Calu3 (cell line): ENCODE data around the gene CNTNAP2. TPM values are rescaled to one million over a fixed set of nuclear protein-coding genes. Genes with fewer than 3 reads are reported as not detected.

Source experiments
- BruUV-seq: library from RNA; stranded (reverse); fragments of 400-500 nt; replicated peaks from 2 replicates; lab custom pipeline; 2021; lab: Mats Ljungman, UMichigan
- CTCF ChIA-PET: fragments of 300-600 bp; sonication (Branson Sonifier 250); formaldehyde crosslinking; loops from one replicate; lab custom pipeline; 2022; ENCODE audit warnings: antibody characterized with exemption; lab: Charles Lee
- DNase-seq: peaks from one replicate; pipeline ENCODE4 v3.0.0; 2022
- H3K27ac Mint-ChIP-seq: one replicate; pipeline ENCODE4 v1.8.0; 2022; ENCODE audit warnings: mixed read lengths; ENCODE audit not compliant: unreplicated experiment
- H3K27me3 Mint-ChIP-seq: one replicate; pipeline ENCODE4 v1.8.0; 2022; ENCODE audit warnings: mixed read lengths; ENCODE audit not compliant: unreplicated experiment
- H3K36me3 Mint-ChIP-seq: one replicate; pipeline ENCODE4 v1.8.0; 2022; ENCODE audit warnings: mild to moderate bottlenecking, moderate library complexity, mixed read lengths; ENCODE audit not compliant: insufficient read depth, unreplicated experiment
- H3K4me1 Mint-ChIP-seq: one replicate; pipeline ENCODE4 v1.8.0; 2022; ENCODE audit warnings: mild to moderate bottlenecking, low read depth, mixed read lengths; ENCODE audit not compliant: unreplicated experiment
- H3K4me3 Mint-ChIP-seq: one replicate; pipeline ENCODE4 v1.8.0; 2022; ENCODE audit warnings: mild to moderate bottlenecking, low read depth, moderate library complexity, mixed read lengths; ENCODE audit not compliant: unreplicated experiment
- H3K9me3 Mint-ChIP-seq: one replicate; pipeline ENCODE4 v1.8.0; 2022; ENCODE audit warnings: low read depth, mixed read lengths; ENCODE audit not compliant: unreplicated experiment
- intact Hi-C: fragments of 100-400 bp; cut with micrococcal nuclease; formaldehyde crosslinking; loops from one replicate; pipeline ENCODE4 v1.10.0; 2022; ENCODE audit not compliant: unreplicated experiment
- total RNA-seq: library from RNA; stranded (reverse); gene quantifications from 2 replicates; pipeline ENCODE4 v1.2.3, GENCODE V29; 2022
- TF ChIP-seq, protein P1 (sequence below): fragments of 200-600 bp; IDR thresholded peaks from one replicate; pipeline ENCODE4 v1.8.0; 2022; ENCODE audit warnings: antibody characterized with exemption; ENCODE audit not compliant: unreplicated experiment

The CNTNAP2 gene
- total RNA-seq, 1 experiment from 2014 or later, result 1.1 TPM

- no TSS peak for BruUV-seq
- Mint-ChIP-seq H3K4me1 (no peaks in the 10 kb centered on the region), H3K27ac (no peak overlapping the region), H3K36me3 (no peaks in the 10 kb centered on the region), H3K27me3 (no peaks in the 10 kb centered on the region), H3K9me3 (peaks cover 10% of the 10 kb centered on the region), H3K4me3 (no peak overlapping the region)
- DNase-seq, result no peak
- CTCF ChIA-PET, result no interaction called here
- intact Hi-C loops, result no loop called here
- TF ChIP-seq, protein P1, sequence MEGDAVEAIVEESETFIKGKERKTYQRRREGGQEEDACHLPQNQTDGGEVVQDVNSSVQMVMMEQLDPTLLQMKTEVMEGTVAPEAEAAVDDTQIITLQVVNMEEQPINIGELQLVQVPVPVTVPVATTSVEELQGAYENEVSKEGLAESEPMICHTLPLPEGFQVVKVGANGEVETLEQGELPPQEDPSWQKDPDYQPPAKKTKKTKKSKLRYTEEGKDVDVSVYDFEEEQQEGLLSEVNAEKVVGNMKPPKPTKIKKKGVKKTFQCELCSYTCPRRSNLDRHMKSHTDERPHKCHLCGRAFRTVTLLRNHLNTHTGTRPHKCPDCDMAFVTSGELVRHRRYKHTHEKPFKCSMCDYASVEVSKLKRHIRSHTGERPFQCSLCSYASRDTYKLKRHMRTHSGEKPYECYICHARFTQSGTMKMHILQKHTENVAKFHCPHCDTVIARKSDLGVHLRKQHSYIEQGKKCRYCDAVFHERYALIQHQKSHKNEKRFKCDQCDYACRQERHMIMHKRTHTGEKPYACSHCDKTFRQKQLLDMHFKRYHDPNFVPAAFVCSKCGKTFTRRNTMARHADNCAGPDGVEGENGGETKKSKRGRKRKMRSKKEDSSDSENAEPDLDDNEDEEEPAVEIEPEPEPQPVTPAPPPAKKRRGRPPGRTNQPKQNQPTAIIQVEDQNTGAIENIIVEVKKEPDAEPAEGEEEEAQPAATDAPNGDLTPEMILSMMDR, result no peak
Measured at GRCh38 chr7:146554556-146554955, 438.0 kb downstream of the CNTNAP2 start.

DNA sequence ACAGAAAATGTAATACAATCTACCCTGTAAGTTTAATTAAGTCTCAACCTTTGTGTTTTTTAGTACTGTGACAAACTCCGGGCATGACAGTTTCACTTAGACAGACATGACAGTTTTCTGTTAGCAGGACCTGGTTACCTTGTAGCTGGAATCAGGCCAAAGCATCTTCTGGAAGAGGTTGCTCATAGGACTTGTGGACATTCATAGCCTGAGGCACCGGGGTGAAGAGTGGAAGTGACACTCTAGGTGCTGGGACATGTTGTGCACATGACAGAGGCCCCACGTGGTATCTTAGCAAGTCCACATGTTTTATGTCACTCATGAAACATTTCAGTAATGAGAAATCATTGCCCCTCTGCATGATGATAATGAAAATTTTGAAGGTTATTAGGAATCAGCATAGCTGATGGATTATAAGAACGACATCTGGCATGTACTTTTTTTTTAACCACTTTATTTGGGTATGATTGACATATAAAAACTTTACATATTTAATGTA, 441.4 kb downstream of the CNTNAP2 start:
- TF ChIP-seq, protein P1, result no peak
- Mint-ChIP-seq H3K4me1 (no peaks in the 10 kb centered on the region), H3K4me3 (no peak overlapping the region), H3K27ac (no peak overlapping the region), H3K9me3 (peaks cover 2% of the 10 kb centered on the region), H3K27me3 (no peaks in the 10 kb centered on the region), H3K36me3 (no peaks in the 10 kb centered on the region)
- intact Hi-C loops, result no loop called here
- CTCF ChIA-PET, result no interaction called here
- no TSS peak for BruUV-seq
- DNase-seq, result no peak

GRCh38 chr7:146565872-146566271, 449.3 kb downstream of the CNTNAP2 start:
- Mint-ChIP-seq H3K36me3 (no peaks in the 10 kb centered on the region), H3K9me3 (peaks cover 5% of the 10 kb centered on the region), H3K4me3 (no peak overlapping the region), H3K27me3 (no peaks in the 10 kb centered on the region), H3K27ac (no peak overlapping the region), H3K4me1 (no peaks in the 10 kb centered on the region)
- BruUV-seq, result no TSS peak
- DNase-seq, result no peak
- TF ChIP-seq, protein P1, result no peak
- intact Hi-C loops, result no loop called here
- CTCF ChIA-PET, result no interaction called here

DNA sequence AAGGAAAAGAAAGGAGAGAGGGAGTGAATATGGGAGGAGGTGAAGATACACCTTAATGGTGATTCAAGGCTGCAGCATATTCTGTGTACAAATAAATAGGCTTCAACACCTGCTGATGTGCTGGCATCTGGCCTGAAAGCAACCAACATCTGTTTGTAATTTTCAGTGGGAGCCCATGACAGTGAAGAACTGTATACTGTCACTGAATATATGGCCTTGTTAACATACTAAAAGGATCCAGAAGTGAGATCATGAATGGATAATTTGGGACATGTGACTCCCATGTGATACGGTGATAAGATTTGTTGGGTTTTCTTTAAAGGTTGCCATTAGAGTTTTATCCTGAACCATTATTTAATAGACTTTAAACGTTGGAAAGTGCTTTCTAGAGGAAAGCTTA, 459.3 kb downstream of the CNTNAP2 start:
- no peaks in the 10 kb centered on the region for H3K27me3 Mint-ChIP-seq
- no peak overlapping the region for H3K4me3 Mint-ChIP-seq
- DNase-seq, result no peak
- peaks cover 10% of the 10 kb centered on the region for H3K9me3 Mint-ChIP-seq
- CTCF ChIA-PET, result no interaction called here
- H3K4me1 Mint-ChIP-seq, result no peaks in the 10 kb centered on the region
- intact Hi-C loops, result no loop called here
- no peaks in the 10 kb centered on the region for H3K36me3 Mint-ChIP-seq
- H3K27ac Mint-ChIP-seq, result no peak overlapping the region
- no TSS peak for BruUV-seq
- TF ChIP-seq, protein P1, result no peak
